Measurements from ENCODE around the gene TMEM253.

DNA sequence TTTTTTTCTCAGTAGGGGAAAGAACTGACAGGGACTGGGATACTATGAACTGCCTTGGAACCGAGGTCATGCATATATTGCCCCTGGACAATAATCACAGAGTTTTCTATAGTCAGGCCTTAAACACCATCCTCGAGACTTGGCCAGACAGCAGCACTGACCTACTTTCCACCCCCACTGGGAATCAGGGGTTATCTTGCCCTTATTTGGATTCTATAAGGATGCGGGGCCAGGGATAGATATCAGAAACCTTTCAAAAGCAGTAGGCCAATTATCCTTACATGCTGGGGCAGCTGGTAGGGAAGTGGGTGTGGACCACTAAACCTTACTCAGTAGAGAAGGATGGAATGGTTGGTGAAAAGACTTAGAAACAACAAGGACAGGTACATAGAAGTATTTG lies 4.4 kb upstream of the TMEM253 start:
- no peak for TF ChIP-seq EP300 (IDR thresholded peaks at IDR 0.05)
- no peak for TF ChIP-seq POLR2AphosphoS5 (IDR thresholded peaks at IDR 0.05)
